GM23338 (cell line): Measurements from ENCODE around the gene ACBD4. TPM values are rescaled to one million over a fixed set of nuclear protein-coding genes. Genes with fewer than 3 reads are reported as not detected.

ENCODE experiments used
- ATAC-seq: fragments of 200-7000 bp; cut with Tn5 transposase; 3 replicates; pipeline ENCODE4 v1.9.1; 2020
- DNase-seq: peaks from one replicate; pipeline ENCODE4 v3.0.0-alpha.2; 2015; ENCODE audit warnings: low spot score
- H2AFZ ChIP-seq: fragments of 200-600 bp; sonication (generic); 2 replicates; pipeline ENCODE4 v1.8.0; 2016; ENCODE audit warnings: antibody characterized with exemption, mild to moderate bottlenecking, moderate library complexity
- H3F3A ChIP-seq: fragments of 200-600 bp; sonication (generic); replicated peaks from 2 replicates; pipeline ENCODE4 v1.8.0; 2017; ENCODE audit warnings: antibody characterized with exemption, mixed run types, low read depth
- H3K27ac ChIP-seq: fragments of 200-600 bp; sonication (generic); 2 replicates; pipeline ENCODE4 v1.6.1; 2016; ENCODE audit warnings: low read depth
- H3K27me3 ChIP-seq: fragments of 200-600 bp; sonication (generic); 2 replicates; pipeline ENCODE4 v1.8.0; 2016; ENCODE audit warnings: mild to moderate bottlenecking, mixed run types, moderate library complexity; ENCODE audit not compliant: insufficient read depth
- H3K36me3 ChIP-seq: fragments of 200-600 bp; sonication (generic); 2 replicates; pipeline ENCODE4 v1.8.0; 2016; ENCODE audit warnings: mild to moderate bottlenecking; ENCODE audit not compliant: insufficient read depth
- H3K4me1 ChIP-seq: fragments of 200-600 bp; sonication (generic); 2 replicates; pipeline ENCODE4 v1.8.0; 2016; ENCODE audit warnings: mild to moderate bottlenecking, moderate library complexity; ENCODE audit not compliant: insufficient read depth
- H3K4me2 ChIP-seq: fragments of 200-600 bp; sonication (generic); 2 replicates; pipeline ENCODE4 v1.7.1; 2017; ENCODE audit warnings: mixed run types
- H3K4me3 ChIP-seq: fragments of 200-600 bp; sonication (generic); 2 replicates; pipeline ENCODE4 v1.6.1; 2016; ENCODE audit warnings: mixed run types
- H3K79me2 ChIP-seq: fragments of 200-600 bp; sonication (generic); replicated peaks from 2 replicates; pipeline ENCODE4 v1.8.0; 2017; ENCODE audit warnings: mild to moderate bottlenecking; ENCODE audit not compliant: insufficient read depth
- H3K9me2 ChIP-seq: fragments of 200-600 bp; sonication (generic); 2 replicates; pipeline ENCODE4 v1.8.0; 2017; ENCODE audit not compliant: insufficient read depth
- H4K20me1 ChIP-seq: fragments of 200-600 bp; sonication (generic); replicated peaks from 2 replicates; pipeline ENCODE4 v1.8.0; 2017; ENCODE audit warnings: mild to moderate bottlenecking; ENCODE audit not compliant: insufficient read depth
- H3K27ac Mint-ChIP-seq: 2 replicates; pipeline ENCODE4 v1.8.0; 2020; ENCODE audit warnings: inconsistent platforms, mild to moderate bottlenecking, moderate library complexity, mixed read lengths
- H3K27me3 Mint-ChIP-seq: 3 replicates; pipeline ENCODE4 v1.8.0; 2022; ENCODE audit warnings: low read depth, mild to moderate bottlenecking, moderate library complexity, mixed read lengths, inconsistent platforms; ENCODE audit not compliant: insufficient read depth, poor library complexity
- H3K36me3 Mint-ChIP-seq: 3 replicates; pipeline ENCODE4 v1.8.0; 2021; ENCODE audit warnings: low read depth, mild to moderate bottlenecking, inconsistent platforms, moderate library complexity, mixed read lengths
- H3K4me1 Mint-ChIP-seq: 3 replicates; pipeline ENCODE4 v1.8.0; 2020; ENCODE audit warnings: mild to moderate bottlenecking, inconsistent platforms, mixed read lengths
- H3K4me3 Mint-ChIP-seq: 3 replicates; pipeline ENCODE4 v1.8.0; 2021; ENCODE audit warnings: moderate library complexity, mild to moderate bottlenecking, inconsistent platforms, mixed read lengths
- H3K9me3 Mint-ChIP-seq: 3 replicates; pipeline ENCODE4 v1.8.0; 2020; ENCODE audit warnings: moderate library complexity, mild to moderate bottlenecking, inconsistent platforms, mixed read lengths
- CREB1 ChIP-seq: fragments of 250-450 bp; sonication (Bioruptor Pico); IDR thresholded peaks from 2 replicates; pipeline ENCODE4 v1.5.0; 2020; ENCODE audit warnings: low read depth, mild to moderate bottlenecking, moderate library complexity
- CTCF ChIP-seq, 2 experiments: fragments of 200-600 bp in 1 of 2; sonication (generic) in 1 of 2; conservative IDR thresholded peaks; 2 replicates each; pipeline versions ENCODE4 v1.5.1 to v1.6.1; 2016 to 2017; ENCODE audit warnings: antibody characterized with exemption in 2 of 2, low read depth in 2 of 2, mild to moderate bottlenecking in 2 of 2, moderate library complexity in 1 of 2
- ETS1 ChIP-seq: IDR thresholded peaks from 2 replicates; pipeline ENCODE4 v1.6.1; 2016; ENCODE audit warnings: antibody characterized with exemption
- EZH2 ChIP-seq: fragments of 200-600 bp; sonication (generic); IDR thresholded peaks from one replicate; pipeline ENCODE4 v1.8.0; 2017; ENCODE audit warnings: antibody characterized with exemption, mild to moderate bottlenecking, low read depth; ENCODE audit not compliant: unreplicated experiment
- EZH2phosphoT487 ChIP-seq: fragments of 200-600 bp; sonication (generic); IDR thresholded peaks from one replicate; pipeline ENCODE4 v1.8.1; 2018; ENCODE audit warnings: antibody characterized with exemption; ENCODE audit not compliant: unreplicated experiment
- JUNB ChIP-seq: IDR thresholded peaks from one replicate; pipeline ENCODE4 v1.6.1; 2016; ENCODE audit warnings: antibody characterized with exemption; ENCODE audit not compliant: unreplicated experiment
- NANOG ChIP-seq: IDR thresholded peaks from 2 replicates; pipeline ENCODE4 v1.6.1; 2016; ENCODE audit warnings: antibody characterized with exemption, borderline replicate concordance
- POLR2AphosphoS5 ChIP-seq: IDR thresholded peaks from 2 replicates; pipeline ENCODE4 v1.6.1; 2016; ENCODE audit warnings: antibody characterized with exemption, low read depth
- REST ChIP-seq: IDR thresholded peaks from one replicate; pipeline ENCODE4 v1.6.1; 2018; ENCODE audit warnings: antibody characterized with exemption; ENCODE audit not compliant: unreplicated experiment
- STAT1 ChIP-seq: IDR thresholded peaks from one replicate; pipeline ENCODE4 v1.6.1; 2016; ENCODE audit warnings: antibody characterized with exemption; ENCODE audit not compliant: unreplicated experiment
- ZNF114 ChIP-seq: fragments of 250-450 bp; sonication (Bioruptor Pico); IDR thresholded peaks from 2 replicates; pipeline ENCODE4 v1.5.0; 2020; ENCODE audit warnings: mild to moderate bottlenecking, moderate library complexity
- ZNF331 ChIP-seq: fragments of 250-450 bp; sonication (Bioruptor Pico); IDR thresholded peaks from 2 replicates; pipeline ENCODE4 v1.5.0; 2020; ENCODE audit warnings: low read depth, mild to moderate bottlenecking, moderate library complexity
- ZNF462 ChIP-seq: fragments of 250-450 bp; sonication (Bioruptor Pico); IDR thresholded peaks from 2 replicates; pipeline ENCODE4 v1.5.0; 2020; ENCODE audit warnings: mild to moderate bottlenecking, moderate library complexity
- polyA plus RNA-seq: library from polyadenylated mRNA; unstranded; fragments of >200 nt; fragmentation: Nextera tagmentation; extraction: Ambion mirVana; gene quantifications from 2 replicates; pipeline ENCODE4 v1.2.1, GENCODE V29; 2016
- total RNA-seq: library from RNA; depleted of rRNA; stranded (reverse); fragments of >200 nt; shearing (Covaris generic); gene quantifications from 2 replicates; pipeline ENCODE4 v1.2.3, GENCODE V29; 2014

Gene ACBD4
- total and polyA plus RNA-seq, 2 experiments from 2014 or later, result 4.5 to 6.7 TPM

- H3K4me1 ChIP-seq, result peaks cover 3% of the 10 kb centered on the region; the same call in 1 of the 2 replicates
- peak overlapping the region; percentile 50 for H3K4me3 ChIP-seq
- no peak for DNase-seq
- no peaks in the 10 kb centered on the region for H3K9me2 ChIP-seq
- Mint-ChIP-seq H3K27me3 (peaks cover 16% of the 10 kb centered on the region), H3K4me3 (peak overlapping the region; percentile 73), H3K9me3 (no peaks in the 10 kb centered on the region), H3K4me1 (peaks cover 6% of the 10 kb centered on the region; the same call in 2 of the 3 replicates), H3K36me3 (peaks cover 5% of the 10 kb centered on the region; the same call in 1 of the 3 replicates), H3K27ac (0 out of 2 replicates have a peak overlapping the region, but pooled peaks have one; percentile 27)
- H3K79me2 ChIP-seq, result no peaks in the 10 kb centered on the region
- H3K4me2 ChIP-seq, result peak overlapping the region; percentile 67
- H3F3A ChIP-seq, result peaks cover 8% of the 10 kb centered on the region; the same call in 1 of the 2 replicates
- no peaks in the 10 kb centered on the region; the same call in 1 of the 2 replicates for H4K20me1 ChIP-seq
- no peak overlapping the region for H3K27ac ChIP-seq
- no peaks in the 10 kb centered on the region for H3K27me3 ChIP-seq
- H2AFZ ChIP-seq, result peak overlapping the region; percentile 4; the same call in 1 of the 2 replicates
- TF ChIP-seq NANOG, result no peak
- no peak for TF ChIP-seq ZNF462 (CRISPR knock-in tag)
- TF ChIP-seq REST, result no peak
- TF ChIP-seq EZH2phosphoT487, result no peak
- TF ChIP-seq ZNF114 (CRISPR knock-in tag), result no peak
- no peak for TF ChIP-seq CREB1 (CRISPR knock-in tag)
- no peak for TF ChIP-seq STAT1
- TF ChIP-seq EZH2, result no peak
- TF ChIP-seq ETS1, result no peak
- TF ChIP-seq CTCF (conservative IDR thresholded peaks at IDR 0.05; ENCODE audit: low read depth in 2 of 2), result no peak
- TF ChIP-seq JUNB, result no peak
- TF ChIP-seq ZNF331, result no peak
- no peak for TF ChIP-seq POLR2AphosphoS5
- no peaks in the 10 kb centered on the region for H3K36me3 ChIP-seq
- ATAC-seq, result no peak
Measured at GRCh38 chr17:45135978-45136791, 698 bp downstream of the ACBD4 start.
